PC-9 (cell line): ENCODE data around the gene GNB1. TPM values are rescaled to one million over a fixed set of nuclear protein-coding genes. Genes with fewer than 3 reads are reported as not detected.

Source experiments
- BruUV-seq: library from RNA; stranded (reverse); fragments of 400-500 nt; replicated peaks from 2 replicates; lab custom pipeline; 2021; lab: Mats Ljungman, UMichigan
- CTCF ChIA-PET: fragments of 300-600 bp; sonication (Branson Sonifier 250); formaldehyde crosslinking; loops from one replicate; lab custom pipeline; 2022; ENCODE audit warnings: antibody characterized with exemption; lab: Charles Lee
- POLR2A ChIA-PET: fragments of 300-600 bp; sonication (Branson Sonifier 250); formaldehyde crosslinking; loops from one replicate; lab custom pipeline; 2022; ENCODE audit warnings: antibody characterized with exemption; ENCODE audit not compliant: unreplicated experiment; lab: Charles Lee
- DNase-seq, 2 experiments: peaks; one replicate each; pipeline versions ENCODE4 v3.0.0 to v3.0.0-alpha.2; 2015 to 2022; ENCODE audit warnings: mixed read lengths in 1 of 2
- H2AFZ ChIP-seq: fragments of 200-600 bp; sonication (generic); 2 replicates; pipeline ENCODE4 v1.8.1; 2017; ENCODE audit warnings: antibody characterized with exemption
- H3F3A ChIP-seq: fragments of 200-600 bp; sonication (generic); 2 replicates; pipeline ENCODE4 v1.8.1; 2017; ENCODE audit warnings: antibody characterized with exemption, mild to moderate bottlenecking, low read depth; ENCODE audit not compliant: insufficient read depth
- H3K27ac ChIP-seq: fragments of 200-600 bp; sonication (generic); 2 replicates; pipeline ENCODE4 v1.6.1; 2016; ENCODE audit warnings: mixed run types
- H3K27me3 ChIP-seq: fragments of 200-600 bp; sonication (generic); 2 replicates; pipeline ENCODE4 v1.6.1; 2016; ENCODE audit warnings: low read depth, mixed run types; ENCODE audit not compliant: insufficient read depth
- H3K36me3 ChIP-seq: fragments of 200-600 bp; sonication (generic); 2 replicates; pipeline ENCODE4 v1.6.1; 2016; ENCODE audit warnings: low read depth, mixed run types
- H3K4me1 ChIP-seq: fragments of 200-600 bp; sonication (generic); replicated peaks from 2 replicates; pipeline ENCODE4 v1.6.1; 2016; ENCODE audit warnings: mixed run types; ENCODE audit not compliant: insufficient read depth
- H3K4me2 ChIP-seq: fragments of 200-600 bp; sonication (generic); 2 replicates; pipeline ENCODE4 v1.6.1; 2017; ENCODE audit warnings: mixed run types
- H3K4me3 ChIP-seq: fragments of 200-600 bp; sonication (generic); 2 replicates; pipeline ENCODE4 v1.6.1; 2016; ENCODE audit warnings: mixed run types
- H3K79me2 ChIP-seq: fragments of 200-600 bp; sonication (generic); 2 replicates; pipeline ENCODE4 v1.6.1; 2017; ENCODE audit warnings: low read depth, mixed run types
- H3K9me2 ChIP-seq: fragments of 200-600 bp; sonication (generic); 2 replicates; pipeline ENCODE4 v1.8.1; 2017; ENCODE audit warnings: mild to moderate bottlenecking; ENCODE audit not compliant: insufficient read depth
- H3K9me3 ChIP-seq: fragments of 200-600 bp; sonication (generic); 2 replicates; pipeline ENCODE4 v1.8.1; 2016; ENCODE audit warnings: low read depth; ENCODE audit not compliant: insufficient read depth
- H4K20me1 ChIP-seq: fragments of 200-600 bp; sonication (generic); 2 replicates; pipeline ENCODE4 v1.8.1; 2017; ENCODE audit not compliant: insufficient read depth
- CTCF ChIP-seq: fragments of 200-600 bp; sonication (generic); conservative IDR thresholded peaks from 2 replicates; pipeline ENCODE4 v1.6.1; 2017; ENCODE audit warnings: mixed run types, antibody characterized with exemption, mild to moderate bottlenecking, moderate library complexity
- EZH2 ChIP-seq: fragments of 200-600 bp; sonication (generic); IDR thresholded peaks from 2 replicates; pipeline ENCODE4 v1.8.0; 2017; ENCODE audit warnings: antibody characterized with exemption, low read depth
- intact Hi-C: fragments of 100-400 bp; cut with micrococcal nuclease; formaldehyde crosslinking; loops from one replicate; pipeline ENCODE4 v1.10.0; 2022; ENCODE audit not compliant: unreplicated experiment
- total RNA-seq: library from RNA; stranded (reverse); gene quantifications from 2 replicates; pipeline ENCODE4 v1.2.3, GENCODE V29; 2021

GNB1 gene
- total RNA-seq, 1 experiment from 2014 or later = 286 TPM

GRCh38 chr1:1918901-1919303 lies 28.0 kb upstream of the GNB1 start, which contains the start of gene TMEM52:
TSS of gene TMEM52 (minus strand) at chr1:1919279. CDS start at chr1:1919265, 14 bp downstream.
- intact Hi-C loops = loop anchor here (2.0 kb wide), 1 partner anchor 216 kb away; no protein-coding TSS in a partner anchor
- POLR2A ChIA-PET = no interaction called here
- H3K27ac ChIP-seq = no peak within 1 kb of the TSS

GRCh38 chr1:1917995-1918900 lies 27.4 kb upstream of the GNB1 start:
- POLR2A ChIA-PET = no interaction called here
- no peaks in the 10 kb centered on the region for H3K36me3 ChIP-seq
- no peaks in the 10 kb centered on the region for H3K9me2 ChIP-seq
- peak overlapping the region; percentile 89 for H3K4me2 ChIP-seq
- H3K79me2 ChIP-seq = no peaks in the 10 kb centered on the region
- no peak for DNase-seq
- peaks cover 9% of the 10 kb centered on the region; the same call in 1 of the 2 replicates for H3K4me1 ChIP-seq
- intact Hi-C loops = loop anchor here (2.0 kb wide), 1 partner anchor 217 kb away; no protein-coding TSS in a partner anchor
- TF ChIP-seq EZH2 (no peak), CTCF (no peak)
- H3K4me3 ChIP-seq = peak overlapping the region; percentile 78
- peaks cover 6% of the 10 kb centered on the region; the same call in 1 of the 2 replicates for H3F3A ChIP-seq
- H4K20me1 ChIP-seq = no peaks in the 10 kb centered on the region
- H3K9me3 ChIP-seq = no peaks in the 10 kb centered on the region
- BruUV-seq = TSS peak; percentile 60
- H2AFZ ChIP-seq = peak overlapping the region; percentile 86; the same call in 1 of the 2 replicates
- no peaks in the 10 kb centered on the region for H3K27me3 ChIP-seq
- CTCF ChIA-PET = no interaction called here
- no peak overlapping the region for H3K27ac ChIP-seq

More at GRCh38 chr1:1918901-1919303, 28.0 kb upstream of the GNB1 start, which contains the start of gene TMEM52:
- peak within 1 kb of the TSS; percentile 89 for H3K4me2 ChIP-seq
- peak in 1 of 2 experiments; percentile 48 for DNase-seq
- no peaks in the 10 kb centered on the region for H4K20me1 ChIP-seq
- H2AFZ ChIP-seq = peak within 1 kb of the TSS; percentile 86
- no peaks in the 10 kb centered on the region for H3K9me3 ChIP-seq
- peaks cover 9% of the 10 kb centered on the region; the same call in 1 of the 2 replicates for H3K4me1 ChIP-seq
- H3K4me3 ChIP-seq = peak within 1 kb of the TSS; percentile 78
- H3K9me2 ChIP-seq = no peaks in the 10 kb centered on the region
- peaks cover 6% of the 10 kb centered on the region; the same call in 1 of the 2 replicates for H3F3A ChIP-seq
- CTCF ChIA-PET = interaction anchor here (0.5 kb wide), 1 partner anchor 10 kb away, joined by 8 read pairs; no protein-coding TSS in a partner anchor
- no peaks in the 10 kb centered on the region for H3K79me2 ChIP-seq
- no peaks in the 10 kb centered on the region for H3K27me3 ChIP-seq
- BruUV-seq = no TSS peak
- no peaks in the 10 kb centered on the region for H3K36me3 ChIP-seq
- no peak for TF ChIP-seq CTCF

GRCh38 chr1:1917304-1917976 lies 26.6 kb upstream of the GNB1 start:
- Histone ChIP-seq H3K4me3 (no peak overlapping the region), H3K79me2 (no peaks in the 10 kb centered on the region), H3K27ac (no peak overlapping the region), H2AFZ (no peak overlapping the region), H3F3A (peaks cover 6% of the 10 kb centered on the region; the same call in 1 of the 2 replicates), H3K4me1 (peaks cover 9% of the 10 kb centered on the region; the same call in 1 of the 2 replicates), H3K4me2 (no peak overlapping the region), H3K9me2 (no peaks in the 10 kb centered on the region), H4K20me1 (no peaks in the 10 kb centered on the region), H3K27me3 (no peaks in the 10 kb centered on the region), H3K36me3 (no peaks in the 10 kb centered on the region), H3K9me3 (no peaks in the 10 kb centered on the region)
- TF ChIP-seq CTCF (no peak), EZH2 (no peak)
- no TSS peak for BruUV-seq
- ChIA-PET CTCF (no interaction called here), POLR2A (no interaction called here)
- intact Hi-C loops = no loop called here
- DNase-seq = no peak
